Lower leg skin (tissue), 4 donors: ENCODE results near the gene NUP93. TPM values are rescaled to one million over a fixed set of nuclear protein-coding genes. Genes with fewer than 3 reads are reported as not detected.

ENCODE experiments used
- DNase-seq, 2 donors: peaks; one replicate each; pipeline ENCODE4 v3.0.0-alpha.2; 2019; ENCODE audit warnings: low spot score in 2 of 2
- H3K4me3 ChIP-seq: fragments of 200-600 bp; sonication (generic); 2 replicates; pipeline ENCODE4 v1.5.1; 2017; ENCODE audit warnings: mild to moderate bottlenecking, low read depth; ENCODE audit not compliant: poor library complexity, severe bottlenecking
- CTCF ChIP-seq, 3 donors: fragments of 450-650 bp; IDR thresholded peaks; one replicate each; pipeline ENCODE4 v1.5.1; 2016; ENCODE audit warnings: antibody characterized with exemption in 3 of 3, mild to moderate bottlenecking in 3 of 3, moderate library complexity in 2 of 3
- POLR2A ChIP-seq, 2 donors: fragments of 450-650 bp; IDR thresholded peaks; one replicate each; pipeline ENCODE4 v1.6.1; 2016 to 2017; ENCODE audit warnings: antibody characterized with exemption in 2 of 2, mild to moderate bottlenecking in 1 of 2, moderate library complexity in 1 of 2
- WGBS, 2 donors: methylation state at CpG; one replicate each; pipeline ENCODE4 v1.1.5; 2018; 5-methylcytosine and 5-hydroxymethylcytosine counted together
- intact Hi-C: fragments of 100-400 bp; cut with DNase I; formaldehyde crosslinking; loops from one replicate; pipeline ENCODE4 v1.15.0; 2023; ENCODE audit warnings: low total_unique reads
- total RNA-seq, 4 donors: library from RNA; depleted of rRNA; stranded (reverse); fragments of >200 nt; gene quantifications; one replicate each; pipeline ENCODE4 v1.1.0, GENCODE V29; 2016

NUP93 gene
- total RNA-seq, 4 donors from 2014 or later, result 21.0 to 40.6 (median 31.2) TPM

DNA sequence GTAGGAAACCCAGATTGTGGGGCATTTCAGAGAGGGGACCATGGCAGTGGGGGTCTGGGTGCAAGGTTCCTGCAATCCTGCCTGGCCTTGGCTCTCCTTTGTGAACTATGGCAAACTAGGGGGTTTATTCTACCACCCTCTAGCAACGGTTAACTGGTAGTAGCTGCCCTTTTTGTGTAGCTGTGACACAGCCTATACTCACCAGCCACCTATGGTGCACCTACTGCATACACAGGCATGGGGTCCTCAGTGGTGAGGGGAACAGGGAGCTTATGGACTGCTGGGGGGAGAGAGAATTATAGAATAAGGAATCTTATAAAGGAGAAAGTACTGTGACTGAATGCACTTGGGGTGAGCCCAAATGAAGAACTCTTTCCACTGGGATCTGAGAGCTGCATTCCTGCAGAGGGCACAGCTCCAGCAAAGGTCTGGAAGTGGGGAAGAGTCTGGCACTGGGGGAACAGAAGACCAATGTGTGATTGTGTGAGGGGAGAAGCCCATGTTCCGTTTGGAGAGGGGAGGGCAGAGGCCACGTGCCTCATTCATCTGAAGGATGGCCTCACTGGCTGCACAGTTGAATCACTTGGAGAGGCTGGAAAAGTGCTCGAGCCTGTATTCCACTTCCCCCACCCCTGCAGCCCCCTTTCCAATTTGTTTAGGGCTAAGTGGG is 45.5 kb upstream of the NUP93 start:
- TF ChIP-seq CTCF (IDR thresholded peaks at IDR 0.05) (no peak), POLR2A (IDR thresholded peaks at IDR 0.05) (no peak)
- peak overlapping the region; percentile 92 for H3K4me3 ChIP-seq
- 42 to 46% methylated on average over 4 of the region's 4 CpGs for WGBS, 2 donors
- intact Hi-C loops, result loop anchor here (10.0 kb wide), 1 partner anchor 80 kb away; the partner anchor contains the start of gene MT2A
- no peak for DNase-seq

DNA sequence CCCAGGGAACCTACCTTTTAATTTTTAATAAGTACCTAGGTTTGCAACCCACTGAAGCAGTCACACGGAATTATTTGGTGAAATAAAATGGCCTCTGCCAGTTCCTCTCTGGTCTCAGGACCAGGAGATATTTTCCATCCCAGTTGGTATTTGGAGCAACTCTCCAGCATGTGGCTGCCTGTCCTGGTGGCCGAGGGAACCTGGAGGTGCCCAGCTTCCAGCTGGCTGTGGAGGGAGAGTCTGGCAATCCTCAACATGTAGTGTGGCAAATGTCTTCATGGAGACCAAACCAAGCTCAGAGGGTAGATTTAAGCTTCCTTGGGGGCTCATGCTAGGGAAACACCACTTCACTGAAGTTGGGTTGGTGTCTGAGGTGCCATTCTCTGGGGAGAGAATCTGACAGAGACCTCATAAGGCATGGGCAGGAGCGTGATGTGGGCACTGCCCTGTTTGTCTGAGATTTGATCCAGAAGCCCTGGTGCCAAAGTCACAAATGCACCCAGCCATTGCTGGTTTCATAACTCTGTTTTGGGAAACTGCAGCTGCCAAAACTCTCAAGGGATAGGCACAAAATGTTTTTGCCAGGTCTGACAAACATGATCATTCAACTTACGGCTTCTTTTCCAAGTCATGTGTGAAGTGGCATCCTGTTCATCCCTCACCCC is 44.9 kb upstream of the NUP93 start:
- intact Hi-C loops, result loop anchor here (10.0 kb wide), 1 partner anchor 80 kb away; the partner anchor contains the start of gene MT2A
- no peak overlapping the region for H3K4me3 ChIP-seq
- TF ChIP-seq CTCF (IDR thresholded peaks at IDR 0.05), result no peak
- no peak for TF ChIP-seq POLR2A (IDR thresholded peaks at IDR 0.05)
- DNase-seq, result no peak
- WGBS, 2 donors, result 42 to 49% methylated on average over 4 of the region's 4 CpGs

DNA sequence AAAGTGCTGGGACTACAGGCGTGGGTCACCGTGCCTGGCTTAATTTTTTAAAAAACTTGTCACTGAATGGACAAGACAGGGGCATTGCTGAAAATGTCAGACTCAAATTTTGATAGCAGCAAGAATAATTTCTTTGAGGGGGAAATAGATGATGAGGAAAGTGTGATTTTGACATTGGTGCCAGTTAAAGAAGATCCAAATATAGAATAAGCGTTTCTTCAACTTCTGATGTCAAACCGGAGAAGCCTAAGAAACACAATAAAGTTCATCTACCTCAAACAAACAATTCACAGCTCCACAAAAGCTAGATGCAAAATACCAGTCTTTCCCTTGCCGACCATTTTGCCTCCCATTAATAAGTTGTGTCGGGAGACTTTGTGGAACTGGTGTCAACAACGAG is 43.2 kb upstream of the NUP93 start:
- WGBS, 2 donors, result 96% methylated on average over 7 of the region's 7 CpGs
- no peak overlapping the region for H3K4me3 ChIP-seq
- intact Hi-C loops, result loop anchor here (10.0 kb wide), 1 partner anchor 82 kb away; the partner anchor contains the start of gene MT2A
- TF ChIP-seq POLR2A (IDR thresholded peaks at IDR 0.05) (no peak), CTCF (IDR thresholded peaks at IDR 0.05) (no peak)
- DNase-seq, result no peak

GRCh38 chr16:56688762-56689161 is 41.2 kb upstream of the NUP93 start:
- WGBS, 2 donors, result 62 to 74% methylated on average over 1 of the region's 1 CpG
- no peak overlapping the region for H3K4me3 ChIP-seq
- TF ChIP-seq CTCF (IDR thresholded peaks at IDR 0.05), result no peak
- no peak for TF ChIP-seq POLR2A (IDR thresholded peaks at IDR 0.05)
- intact Hi-C loops, result loop anchor here (10.0 kb wide), 1 partner anchor 84 kb away; the partner anchor contains the start of gene MT2A
- no peak for DNase-seq

- no peak for TF ChIP-seq CTCF (IDR thresholded peaks at IDR 0.05)
- TF ChIP-seq POLR2A (IDR thresholded peaks at IDR 0.05), result no peak
- intact Hi-C loops, result loop anchor here (10.0 kb wide), 1 partner anchor 84 kb away; the partner anchor contains the start of gene MT2A
- H3K4me3 ChIP-seq, result no peak overlapping the region
- WGBS, 2 donors, result 64 to 65% methylated on average over 3 of the region's 3 CpGs
- no peak for DNase-seq
These were observed 40.8 kb upstream of the NUP93 start for GRCh38 chr16:56689171-56689570.
